GM15510 (cell line): ENCODE results near the gene FBN2.

Experiments used
- POLR2A ChIP-seq: IDR thresholded peaks from 3 replicates; pipeline ENCODE4 v1.6.1; 2011; ENCODE audit warnings: borderline replicate concordance; ENCODE audit not compliant: insufficient read length; ENCODE audit errors: extremely low read depth

Gene FBN2

GRCh38 chr5:128339585-128339984 lies 198.5 kb downstream of the FBN2 start:
- no peak for TF ChIP-seq POLR2A

GRCh38 chr5:128338649-128339048 lies 199.4 kb downstream of the FBN2 start:
- no peak for TF ChIP-seq POLR2A

GRCh38 chr5:128335339-128335738 lies 202.7 kb downstream of the FBN2 start:
- no peak for TF ChIP-seq POLR2A

- TF ChIP-seq POLR2A = no peak
These were observed 203.9 kb downstream of the FBN2 start for GRCh38 chr5:128334010-128334716.

- TF ChIP-seq POLR2A = no peak
These were observed 206.8 kb downstream of the FBN2 start for GRCh38 chr5:128331261-128331660.

- no peak for TF ChIP-seq POLR2A
These were observed 208.6 kb downstream of the FBN2 start for GRCh38 chr5:128329386-128329939.

- no peak for TF ChIP-seq POLR2A
These were observed 209.6 kb downstream of the FBN2 start for GRCh38 chr5:128328446-128328845.

- TF ChIP-seq POLR2A = no peak
These were observed 210.0 kb downstream of the FBN2 start for GRCh38 chr5:128328007-128328406.

GRCh38 chr5:128318691-128319090 lies 219.4 kb downstream of the FBN2 start:
- no peak for TF ChIP-seq POLR2A

GRCh38 chr5:128317481-128317880 lies 220.6 kb downstream of the FBN2 start:
- no peak for TF ChIP-seq POLR2A

- no peak for TF ChIP-seq POLR2A
These were observed 222.4 kb downstream of the FBN2 start for GRCh38 chr5:128315671-128316070.

GRCh38 chr5:128305341-128305740 lies 232.7 kb downstream of the FBN2 start:
- TF ChIP-seq POLR2A = no peak

- TF ChIP-seq POLR2A = no peak
These were observed 233.3 kb downstream of the FBN2 start for GRCh38 chr5:128304791-128305190.

GRCh38 chr5:128304088-128304487 lies 234.0 kb downstream of the FBN2 start:
- no peak for TF ChIP-seq POLR2A

- TF ChIP-seq POLR2A = no peak
These were observed 234.5 kb downstream of the FBN2 start for GRCh38 chr5:128303593-128303992.

- TF ChIP-seq POLR2A = no peak
These were observed 237.9 kb downstream of the FBN2 start for GRCh38 chr5:128300181-128300580.

GRCh38 chr5:128290152-128290858 lies 247.7 kb downstream of the FBN2 start:
- TF ChIP-seq POLR2A = no peak

GRCh38 chr5:128287740-128288139 lies 250.3 kb downstream of the FBN2 start:
- no peak for TF ChIP-seq POLR2A
